ENCODE measurements around the gene PET100. TPM values are rescaled to one million over a fixed set of nuclear protein-coding genes. Genes with fewer than 3 reads are reported as not detected.
A peak's percentile ranks its signal among the peaks of the same experiment; 100 is the strongest.

PET100 gene
- total and polyA plus RNA-seq, 12 donors = 3.7 to 655 (median 105) TPM

DNA sequence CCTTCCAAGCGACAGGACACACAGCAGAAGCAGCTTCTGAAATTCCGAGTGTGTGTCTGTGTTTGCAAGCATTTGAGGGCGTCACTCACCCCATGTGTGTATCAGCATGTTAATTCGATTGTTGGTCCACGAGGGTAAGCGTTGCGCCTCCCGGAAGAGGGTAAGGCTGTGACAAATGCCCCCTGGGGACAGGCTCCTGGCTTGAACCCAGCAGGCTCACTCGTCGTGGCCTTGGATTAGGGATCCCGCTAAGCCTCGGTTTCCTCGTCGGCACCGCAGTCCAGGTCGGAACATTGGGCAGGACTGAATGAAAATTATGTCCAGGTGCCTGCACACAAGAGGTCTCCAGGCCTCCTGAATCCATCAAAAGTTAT is 6.7 kb downstream of the PET100 start:
- H3K9me3 ChIP-seq (replicated peaks in 1 of 3) = no peaks in the 10 kb centered on the region
- WGBS, 4 donors = 44 to 61% (median 58%) methylated on average over 10 to 16 of the region's 16 CpGs
- TF ChIP-seq POLR2A (IDR thresholded peaks at IDR 0.05) = no peak
- TF ChIP-seq, protein P1, sequence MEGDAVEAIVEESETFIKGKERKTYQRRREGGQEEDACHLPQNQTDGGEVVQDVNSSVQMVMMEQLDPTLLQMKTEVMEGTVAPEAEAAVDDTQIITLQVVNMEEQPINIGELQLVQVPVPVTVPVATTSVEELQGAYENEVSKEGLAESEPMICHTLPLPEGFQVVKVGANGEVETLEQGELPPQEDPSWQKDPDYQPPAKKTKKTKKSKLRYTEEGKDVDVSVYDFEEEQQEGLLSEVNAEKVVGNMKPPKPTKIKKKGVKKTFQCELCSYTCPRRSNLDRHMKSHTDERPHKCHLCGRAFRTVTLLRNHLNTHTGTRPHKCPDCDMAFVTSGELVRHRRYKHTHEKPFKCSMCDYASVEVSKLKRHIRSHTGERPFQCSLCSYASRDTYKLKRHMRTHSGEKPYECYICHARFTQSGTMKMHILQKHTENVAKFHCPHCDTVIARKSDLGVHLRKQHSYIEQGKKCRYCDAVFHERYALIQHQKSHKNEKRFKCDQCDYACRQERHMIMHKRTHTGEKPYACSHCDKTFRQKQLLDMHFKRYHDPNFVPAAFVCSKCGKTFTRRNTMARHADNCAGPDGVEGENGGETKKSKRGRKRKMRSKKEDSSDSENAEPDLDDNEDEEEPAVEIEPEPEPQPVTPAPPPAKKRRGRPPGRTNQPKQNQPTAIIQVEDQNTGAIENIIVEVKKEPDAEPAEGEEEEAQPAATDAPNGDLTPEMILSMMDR (IDR thresholded peaks at IDR 0.05) = no peak
- H3K4me1 ChIP-seq (replicated peaks in 1 of 2) = peaks cover 3% of the 10 kb centered on the region in 2 donors
- no peaks in the 10 kb centered on the region for H3K27me3 ChIP-seq
- no peak for DNase-seq
- H3K36me3 ChIP-seq (replicated peaks in 1 of 2) = no peaks in the 10 kb centered on the region
- H3K4me3 ChIP-seq = no peak overlapping the region
- H3K27ac ChIP-seq = no peak overlapping the region
- intact Hi-C loops (cut with DNase I) = no loop called here

DNA sequence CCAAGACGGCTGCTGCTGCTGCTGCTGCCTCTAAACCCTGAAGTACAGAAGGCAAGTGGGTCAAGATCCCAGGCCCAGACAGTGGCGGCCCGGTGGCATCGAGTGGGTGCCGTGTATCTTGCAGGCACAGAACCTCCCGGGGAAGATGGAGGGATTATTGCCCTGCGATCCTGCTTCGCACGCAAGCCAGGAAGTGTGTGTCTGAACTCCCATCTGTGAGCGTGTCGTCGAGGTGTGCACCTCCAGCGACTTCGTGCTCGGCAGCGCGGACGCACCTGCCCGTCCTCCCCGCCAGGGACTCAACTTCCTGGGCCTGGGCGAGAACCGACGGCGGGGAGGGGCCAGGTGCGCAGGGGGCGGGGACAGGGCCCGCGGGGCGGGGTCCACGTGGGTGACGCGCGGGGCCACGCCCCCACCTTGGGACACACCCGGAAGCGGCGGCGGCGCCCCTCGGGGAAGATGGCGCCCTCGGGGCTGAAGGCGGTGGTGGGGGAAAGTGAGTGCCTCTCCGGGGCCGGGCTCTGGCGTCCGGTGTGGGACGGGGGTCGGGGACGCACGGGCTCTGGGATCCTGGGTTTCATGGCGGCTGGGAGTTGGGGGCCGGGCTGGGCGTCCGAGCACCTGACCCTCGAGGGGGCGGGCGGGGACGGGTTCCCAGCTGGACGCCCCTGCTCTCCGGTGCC is 7.2 kb downstream of the PET100 start, which contains the start of gene STXBP2:
STXBP2 (plus strand) TSS at position 420 of the 683 bp plus-strand sequence; CDS start at position 460, 40 bp downstream.
- intact Hi-C loops (cut with DNase I) = no loop called here
- peak in 6 of 7 donors; percentile 44 to 76 (median 64) for DNase-seq
- peak within 1 kb of the TSS in 2 of 4 donors; percentile 22 to 70 for H3K4me3 ChIP-seq
- WGBS, 4 donors = 6 to 30% (median 7%) methylated on average over 9 to 61 of the region's 61 CpGs; no CpG with 5 or more reads in 1 of the 4 donors
- no peaks in the 10 kb centered on the region for H3K27me3 ChIP-seq
- peaks cover 3% of the 10 kb centered on the region in 2 donors for H3K4me1 ChIP-seq (replicated peaks in 1 of 2)
- H3K9me3 ChIP-seq (replicated peaks in 1 of 3) = no peaks in the 10 kb centered on the region
- peak within 1 kb of the TSS in 4 of 5 donors; percentile 47 to 90 (median 64) for H3K27ac ChIP-seq
- TF ChIP-seq, protein P1 (IDR thresholded peaks at IDR 0.05) = no peak
- TF ChIP-seq POLR2A (IDR thresholded peaks at IDR 0.05) = no peak
- H3K36me3 ChIP-seq (replicated peaks in 1 of 2) = no peaks in the 10 kb centered on the region

DNA sequence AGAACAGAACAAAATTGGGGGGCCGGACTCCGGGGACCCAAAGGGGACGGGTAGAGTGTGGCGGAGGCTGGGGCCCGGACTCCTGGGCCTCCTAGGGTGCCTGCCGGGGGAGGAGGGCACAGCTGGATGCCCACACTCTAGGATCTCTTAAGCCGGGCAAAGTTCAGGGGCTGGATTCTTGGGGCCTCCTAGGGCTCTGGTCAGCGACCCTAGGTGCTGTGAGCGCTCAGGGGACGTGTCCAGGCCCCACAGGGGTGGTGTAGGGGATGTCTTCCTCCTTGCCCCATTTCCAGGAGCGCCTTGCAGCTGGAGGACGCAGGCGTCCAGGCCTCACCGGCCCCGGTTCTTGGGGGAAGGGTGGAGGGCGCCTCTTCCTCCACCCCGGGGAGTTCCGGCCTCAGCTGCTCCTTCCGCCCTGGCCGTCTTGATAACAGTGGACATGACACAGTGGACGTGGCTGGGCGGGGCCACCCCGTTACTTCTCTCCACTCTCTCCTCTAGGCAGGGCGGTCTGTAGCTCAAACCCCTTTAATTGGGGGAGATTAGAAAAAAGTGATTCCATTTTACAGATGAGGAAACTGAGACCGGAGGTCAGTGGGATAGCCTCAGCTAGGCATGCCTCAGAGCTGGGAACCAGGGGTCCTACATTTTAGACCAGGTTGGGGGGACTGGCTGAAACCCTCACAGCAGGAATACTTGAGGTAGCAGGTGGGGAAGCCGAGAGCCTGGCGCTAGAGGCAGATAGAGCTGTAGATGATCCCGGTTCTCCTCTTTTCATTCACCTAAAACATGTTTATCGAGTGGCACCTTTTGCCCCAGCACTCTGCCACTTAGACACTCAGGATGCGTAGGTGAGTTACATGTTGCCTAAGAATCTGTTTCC is 8.0 kb downstream of the PET100 start:
- no peaks in the 10 kb centered on the region for H3K36me3 ChIP-seq (replicated peaks in 1 of 2)
- H3K27me3 ChIP-seq = no peaks in the 10 kb centered on the region
- TF ChIP-seq POLR2A (IDR thresholded peaks at IDR 0.05) = no peak
- TF ChIP-seq, protein P1 (IDR thresholded peaks at IDR 0.05) = no peak
- peaks cover 3% of the 10 kb centered on the region in 2 donors for H3K4me1 ChIP-seq (replicated peaks in 1 of 2)
- peak overlapping the region in 4 of 5 donors; percentile 47 to 90 (median 64) for H3K27ac ChIP-seq
- 50 to 59% (median 52%) methylated on average over 17 to 30 of the region's 30 CpGs for WGBS, 4 donors
- H3K9me3 ChIP-seq (replicated peaks in 1 of 3) = no peaks in the 10 kb centered on the region
- intact Hi-C loops (cut with DNase I) = no loop called here
- peak overlapping the region in 2 of 4 donors; percentile 22 to 70 for H3K4me3 ChIP-seq
- peak in 3 of 7 donors; percentile 52 to 60 (median 55) for DNase-seq

DNA sequence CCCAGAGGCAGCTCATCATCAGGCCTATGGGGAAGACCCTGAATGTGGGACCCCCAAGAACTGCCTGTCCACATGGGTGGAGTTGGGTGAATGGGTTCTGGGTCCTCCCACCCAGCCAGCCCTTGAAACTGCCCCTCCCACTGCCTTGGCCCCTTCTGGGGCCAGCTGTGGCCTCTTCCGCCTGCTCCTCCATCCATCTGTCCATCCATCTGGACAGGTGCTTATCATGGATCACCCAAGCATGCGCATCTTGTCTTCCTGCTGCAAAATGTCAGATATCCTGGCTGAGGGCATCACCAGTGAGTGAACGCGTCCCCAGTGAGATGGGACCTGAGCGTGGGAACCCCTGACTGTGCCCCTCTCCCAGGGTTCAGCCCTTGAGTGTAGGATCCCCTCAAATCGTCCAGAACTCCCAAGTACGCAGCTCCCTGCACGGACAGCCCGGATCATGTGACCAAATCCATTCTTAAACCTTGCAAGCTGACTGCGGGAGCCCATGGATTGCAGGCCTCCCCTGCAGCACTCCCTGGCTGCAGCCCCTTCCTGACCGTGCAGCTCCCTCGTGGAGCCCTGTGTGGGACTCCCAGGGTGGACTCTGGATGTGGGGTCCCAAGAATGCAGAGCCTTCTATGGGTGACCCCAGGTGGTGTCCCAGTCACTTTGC is 9.3 kb downstream of the PET100 start:
- intact Hi-C loops (cut with DNase I) = no loop called here
- Histone ChIP-seq H3K4me1 (replicated peaks in 1 of 2) (peaks cover 3% of the 10 kb centered on the region in 2 donors), H3K4me3 (no peak overlapping the region), H3K27me3 (no peaks in the 10 kb centered on the region), H3K36me3 (replicated peaks in 1 of 2) (no peaks in the 10 kb centered on the region), H3K9me3 (replicated peaks in 1 of 3) (no peaks in the 10 kb centered on the region), H3K27ac (no peak overlapping the region)
- DNase-seq = no peak
- 59 to 86% (median 72%) methylated on average over 7 to 12 of the region's 12 CpGs for WGBS, 4 donors
- TF ChIP-seq, protein P1 (IDR thresholded peaks at IDR 0.05) = no peak
- TF ChIP-seq POLR2A (IDR thresholded peaks at IDR 0.05) = no peak
